ENCODE data around the gene TCAF1.

Gene TCAF1

GRCh38 chr7:143906895-143907294 lies 4.9 kb upstream of the TCAF1 start:
- H3K79me2 ChIP-seq (ENCODE audit: insufficient read depth, low read length), result peaks cover under 1% of the 10 kb centered on the region; the same call in 1 of the 2 replicates
- no peaks in the 10 kb centered on the region for H3K9me3 ChIP-seq (ENCODE audit: insufficient read depth, low read length, severe bottlenecking)
- no peak overlapping the region for H3K4me2 ChIP-seq (ENCODE audit: insufficient read depth, low read length)
- no peak overlapping the region for H3K9ac ChIP-seq (ENCODE audit: low read depth, low read length)
- H2AFZ ChIP-seq (ENCODE audit: low read depth, low read length), result no peak overlapping the region
- H3K4me1 ChIP-seq (ENCODE audit: insufficient read depth, low read length), result peaks cover 4% of the 10 kb centered on the region
- H4K20me1 ChIP-seq (ENCODE audit: insufficient read depth, low read length), result no peaks in the 10 kb centered on the region
- no peak overlapping the region for H3K4me3 ChIP-seq (ENCODE audit: low read depth in 1 of 2, low read length in 2 of 2)
- no peak for TF ChIP-seq EZH2 (IDR thresholded peaks at IDR 0.05; ENCODE audit: borderline replicate concordance, low read depth, low read length, severe bottlenecking)
- TF ChIP-seq, protein P1, sequence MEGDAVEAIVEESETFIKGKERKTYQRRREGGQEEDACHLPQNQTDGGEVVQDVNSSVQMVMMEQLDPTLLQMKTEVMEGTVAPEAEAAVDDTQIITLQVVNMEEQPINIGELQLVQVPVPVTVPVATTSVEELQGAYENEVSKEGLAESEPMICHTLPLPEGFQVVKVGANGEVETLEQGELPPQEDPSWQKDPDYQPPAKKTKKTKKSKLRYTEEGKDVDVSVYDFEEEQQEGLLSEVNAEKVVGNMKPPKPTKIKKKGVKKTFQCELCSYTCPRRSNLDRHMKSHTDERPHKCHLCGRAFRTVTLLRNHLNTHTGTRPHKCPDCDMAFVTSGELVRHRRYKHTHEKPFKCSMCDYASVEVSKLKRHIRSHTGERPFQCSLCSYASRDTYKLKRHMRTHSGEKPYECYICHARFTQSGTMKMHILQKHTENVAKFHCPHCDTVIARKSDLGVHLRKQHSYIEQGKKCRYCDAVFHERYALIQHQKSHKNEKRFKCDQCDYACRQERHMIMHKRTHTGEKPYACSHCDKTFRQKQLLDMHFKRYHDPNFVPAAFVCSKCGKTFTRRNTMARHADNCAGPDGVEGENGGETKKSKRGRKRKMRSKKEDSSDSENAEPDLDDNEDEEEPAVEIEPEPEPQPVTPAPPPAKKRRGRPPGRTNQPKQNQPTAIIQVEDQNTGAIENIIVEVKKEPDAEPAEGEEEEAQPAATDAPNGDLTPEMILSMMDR (IDR thresholded peaks at IDR 0.05; ENCODE audit: borderline replicate concordance, extremely low read depth, low read length, poor library complexity, severe bottlenecking), result no peak
- H3K27me3 ChIP-seq (ENCODE audit: insufficient read depth, low read length, poor library complexity), result peaks cover 8% of the 10 kb centered on the region
- ATAC-seq (ENCODE audit: insufficient read depth, low read depth) (no peak), DNase-seq (no peak)
- no peaks in the 10 kb centered on the region for H3K36me3 ChIP-seq (ENCODE audit: insufficient read depth, low read length)
- no peak overlapping the region for H3K27ac ChIP-seq (ENCODE audit: low read length)

DNA sequence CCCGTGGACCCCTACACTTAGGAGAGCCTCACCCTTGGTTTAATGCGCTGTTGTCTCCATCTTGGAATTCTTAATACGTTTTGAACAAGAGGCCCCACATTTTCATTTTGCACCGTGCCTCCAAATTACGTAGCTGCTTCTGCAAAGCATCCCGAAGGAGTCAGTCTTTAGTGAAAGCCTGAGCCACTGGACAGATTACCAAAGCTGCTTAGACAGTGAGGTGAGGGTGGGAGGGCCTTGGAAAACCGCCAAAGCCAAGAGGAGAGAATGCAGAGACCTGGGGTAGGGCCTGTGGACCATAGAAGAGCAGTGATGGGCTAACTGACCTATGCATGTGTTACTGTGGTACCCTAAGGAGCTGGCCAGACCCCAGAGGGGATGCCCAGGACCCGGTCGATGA lies 4.2 kb upstream of the TCAF1 start:
- no peak overlapping the region for H2AFZ ChIP-seq (ENCODE audit: low read depth, low read length)
- H3K4me1 ChIP-seq (ENCODE audit: insufficient read depth, low read length), result peaks cover 7% of the 10 kb centered on the region
- no peak for ATAC-seq (ENCODE audit: insufficient read depth, low read depth)
- peaks cover under 1% of the 10 kb centered on the region; the same call in 1 of the 2 replicates for H4K20me1 ChIP-seq (ENCODE audit: insufficient read depth, low read length)
- H3K79me2 ChIP-seq (ENCODE audit: insufficient read depth, low read length), result peaks cover 8% of the 10 kb centered on the region
- no peak for TF ChIP-seq EZH2 (IDR thresholded peaks at IDR 0.05; ENCODE audit: borderline replicate concordance, low read depth, low read length, severe bottlenecking)
- TF ChIP-seq, protein P1 (IDR thresholded peaks at IDR 0.05; ENCODE audit: borderline replicate concordance, extremely low read depth, low read length, poor library complexity, severe bottlenecking), result no peak
- H3K36me3 ChIP-seq (ENCODE audit: insufficient read depth, low read length), result no peaks in the 10 kb centered on the region
- H3K4me3 ChIP-seq (ENCODE audit: low read depth in 1 of 2, low read length in 2 of 2), result no peak overlapping the region
- DNase-seq, result no peak
- H3K27me3 ChIP-seq (ENCODE audit: insufficient read depth, low read length, poor library complexity), result peaks cover 8% of the 10 kb centered on the region
- no peak overlapping the region for H3K4me2 ChIP-seq (ENCODE audit: insufficient read depth, low read length)
- no peaks in the 10 kb centered on the region for H3K9me3 ChIP-seq (ENCODE audit: insufficient read depth, low read length, severe bottlenecking)
- H3K27ac ChIP-seq (ENCODE audit: low read length), result no peak overlapping the region
- no peak overlapping the region for H3K9ac ChIP-seq (ENCODE audit: low read depth, low read length)

GRCh38 chr7:143905509-143905908 lies 3.5 kb upstream of the TCAF1 start:
- no peak for ATAC-seq (ENCODE audit: insufficient read depth, low read depth)
- Histone ChIP-seq H3K36me3 (ENCODE audit: insufficient read depth, low read length) (no peaks in the 10 kb centered on the region), H3K4me1 (ENCODE audit: insufficient read depth, low read length) (peaks cover 13% of the 10 kb centered on the region), H3K4me3 (ENCODE audit: low read depth in 1 of 2, low read length in 2 of 2) (no peak overlapping the region), H3K9me3 (ENCODE audit: insufficient read depth, low read length, severe bottlenecking) (no peaks in the 10 kb centered on the region), H4K20me1 (ENCODE audit: insufficient read depth, low read length) (peaks cover 5% of the 10 kb centered on the region; the same call in 1 of the 2 replicates), H3K4me2 (ENCODE audit: insufficient read depth, low read length) (no peak overlapping the region), H3K79me2 (ENCODE audit: insufficient read depth, low read length) (peaks cover 15% of the 10 kb centered on the region), H2AFZ (ENCODE audit: low read depth, low read length) (no peak overlapping the region), H3K27ac (ENCODE audit: low read length) (no peak overlapping the region), H3K9ac (ENCODE audit: low read depth, low read length) (no peak overlapping the region), H3K27me3 (ENCODE audit: insufficient read depth, low read length, poor library complexity) (peaks cover 6% of the 10 kb centered on the region)
- no peak for TF ChIP-seq EZH2 (IDR thresholded peaks at IDR 0.05; ENCODE audit: borderline replicate concordance, low read depth, low read length, severe bottlenecking)
- TF ChIP-seq, protein P1 (IDR thresholded peaks at IDR 0.05; ENCODE audit: borderline replicate concordance, extremely low read depth, low read length, poor library complexity, severe bottlenecking), result no peak
- no peak for DNase-seq
